ENCODE measurements around the gene MCF2L2.

MCF2L2 gene

DNA sequence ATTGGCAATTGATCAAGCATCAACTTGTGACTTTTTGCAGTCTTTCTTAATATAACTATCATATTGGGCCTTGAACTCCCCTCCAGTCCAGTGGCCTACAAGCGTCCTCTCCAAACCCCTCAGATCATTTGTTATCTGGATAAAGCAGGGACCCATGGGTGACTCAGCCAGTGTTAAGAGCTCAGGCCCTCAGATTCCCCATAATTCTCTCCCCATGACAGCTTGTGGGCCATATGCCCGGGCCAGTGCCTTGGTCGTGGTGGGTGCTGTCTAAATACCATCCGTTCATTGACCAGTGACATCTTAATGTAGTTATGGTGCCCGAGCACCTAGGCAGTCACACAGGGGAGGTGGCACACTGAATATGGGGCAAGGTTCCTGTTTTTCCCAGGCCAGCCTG, 18.1 kb downstream of the MCF2L2 start:
- DNase-seq (ENCODE audit: low read depth, low spot score), result no peak
- TF ChIP-seq, protein P1, sequence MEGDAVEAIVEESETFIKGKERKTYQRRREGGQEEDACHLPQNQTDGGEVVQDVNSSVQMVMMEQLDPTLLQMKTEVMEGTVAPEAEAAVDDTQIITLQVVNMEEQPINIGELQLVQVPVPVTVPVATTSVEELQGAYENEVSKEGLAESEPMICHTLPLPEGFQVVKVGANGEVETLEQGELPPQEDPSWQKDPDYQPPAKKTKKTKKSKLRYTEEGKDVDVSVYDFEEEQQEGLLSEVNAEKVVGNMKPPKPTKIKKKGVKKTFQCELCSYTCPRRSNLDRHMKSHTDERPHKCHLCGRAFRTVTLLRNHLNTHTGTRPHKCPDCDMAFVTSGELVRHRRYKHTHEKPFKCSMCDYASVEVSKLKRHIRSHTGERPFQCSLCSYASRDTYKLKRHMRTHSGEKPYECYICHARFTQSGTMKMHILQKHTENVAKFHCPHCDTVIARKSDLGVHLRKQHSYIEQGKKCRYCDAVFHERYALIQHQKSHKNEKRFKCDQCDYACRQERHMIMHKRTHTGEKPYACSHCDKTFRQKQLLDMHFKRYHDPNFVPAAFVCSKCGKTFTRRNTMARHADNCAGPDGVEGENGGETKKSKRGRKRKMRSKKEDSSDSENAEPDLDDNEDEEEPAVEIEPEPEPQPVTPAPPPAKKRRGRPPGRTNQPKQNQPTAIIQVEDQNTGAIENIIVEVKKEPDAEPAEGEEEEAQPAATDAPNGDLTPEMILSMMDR (IDR thresholded peaks at IDR 0.05; ENCODE audit: insufficient read depth, low read length, missing control alignments), result no peak
- ChIA-PET CTCF (interaction anchor here (0.6 to 1.0 kb wide), 2 partner anchors 27 to 226 kb away, joined by 3 read pairs; no protein-coding TSS in a partner anchor), POLR2A (no interaction called here)
- no peak overlapping the region for H3K4me3 ChIP-seq (ENCODE audit: low read depth, low read length)

DNA sequence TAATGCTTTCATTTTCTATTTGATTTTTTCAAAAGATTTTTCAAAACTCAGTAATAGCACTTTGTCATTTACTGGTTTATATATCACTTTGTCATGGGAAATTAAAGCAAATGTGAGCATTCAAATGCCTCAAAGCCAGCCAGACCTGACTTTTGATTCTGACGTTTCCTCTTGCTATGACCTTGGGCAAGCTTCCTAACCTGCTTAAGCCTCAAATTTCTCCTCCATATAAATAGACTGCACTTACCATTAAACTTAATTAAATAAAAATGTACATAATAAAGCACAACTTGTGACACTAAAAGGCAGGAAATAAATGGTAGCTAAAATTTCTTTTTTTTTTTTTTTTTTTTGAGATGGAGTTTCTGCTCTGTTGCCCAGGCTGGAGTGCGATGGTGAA, 19.2 kb downstream of the MCF2L2 start:
- ChIA-PET CTCF (interaction anchor here (1.9 kb wide), 1 partner anchor 225 kb away, joined by 5 read pairs; no protein-coding TSS in a partner anchor), POLR2A (no interaction called here)
- no peak for DNase-seq (ENCODE audit: low read depth, low spot score)
- TF ChIP-seq, protein P1 (IDR thresholded peaks at IDR 0.05; ENCODE audit: insufficient read depth, low read length, missing control alignments), result no peak
- H3K4me3 ChIP-seq (ENCODE audit: low read depth, low read length), result no peak overlapping the region

DNA sequence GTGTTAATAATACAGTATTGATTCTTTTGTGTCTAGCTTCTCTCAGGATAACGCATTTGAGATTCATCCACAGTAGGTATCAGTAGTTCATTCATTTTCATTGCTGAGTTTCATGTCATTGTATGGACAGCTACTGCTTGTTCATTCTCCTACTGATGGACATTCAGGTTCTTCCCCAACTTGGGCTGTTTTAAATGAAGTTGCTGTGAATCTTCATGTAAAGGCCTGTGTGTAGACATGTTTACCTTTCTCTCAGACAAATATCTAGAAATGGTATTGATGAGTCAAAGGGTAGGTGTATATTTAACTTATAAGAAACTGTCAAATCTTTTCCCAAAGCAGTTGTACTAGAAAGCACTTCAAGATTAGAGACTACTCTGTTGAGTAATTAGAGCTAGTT, 26.7 kb downstream of the MCF2L2 start:
- TF ChIP-seq, protein P1 (IDR thresholded peaks at IDR 0.05; ENCODE audit: insufficient read depth, low read length, missing control alignments), result no peak
- no peak overlapping the region for H3K4me3 ChIP-seq (ENCODE audit: low read depth, low read length)
- ChIA-PET CTCF (interaction anchor here (1.4 to 1.7 kb wide), 2 partner anchors 19 to 217 kb away, joined by 5 to 7 read pairs; no protein-coding TSS in a partner anchor), POLR2A (no interaction called here)
- DNase-seq (ENCODE audit: low read depth, low spot score), result no peak

DNA sequence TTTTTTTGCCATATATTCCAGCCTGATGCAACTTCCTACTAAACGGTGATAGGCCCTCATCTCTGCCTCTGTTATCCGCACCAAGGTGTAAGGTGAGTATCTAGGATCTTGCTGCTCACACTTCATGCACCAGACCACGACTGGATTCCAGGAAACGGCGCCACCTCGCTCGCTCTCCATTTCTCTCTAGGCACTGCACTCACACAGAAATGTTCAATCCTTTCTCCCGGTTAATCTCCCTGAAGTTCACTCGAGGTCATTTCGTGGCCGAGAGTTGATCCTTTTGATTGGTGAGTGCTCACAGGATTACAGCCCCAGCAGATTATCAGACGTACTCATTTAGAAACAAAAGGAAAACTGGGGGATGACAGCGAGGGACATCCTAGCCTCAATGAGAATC, 28.1 kb downstream of the MCF2L2 start:
- ChIA-PET CTCF (interaction anchor here (1.3 kb wide), 1 partner anchor 12 kb away, joined by 7 read pairs; no protein-coding TSS in a partner anchor), POLR2A (no interaction called here)
- no peak for DNase-seq (ENCODE audit: low read depth, low spot score)
- H3K4me3 ChIP-seq (ENCODE audit: low read depth, low read length), result no peak overlapping the region
- TF ChIP-seq, protein P1 (IDR thresholded peaks at IDR 0.05; ENCODE audit: insufficient read depth, low read length, missing control alignments), result no peak

DNA sequence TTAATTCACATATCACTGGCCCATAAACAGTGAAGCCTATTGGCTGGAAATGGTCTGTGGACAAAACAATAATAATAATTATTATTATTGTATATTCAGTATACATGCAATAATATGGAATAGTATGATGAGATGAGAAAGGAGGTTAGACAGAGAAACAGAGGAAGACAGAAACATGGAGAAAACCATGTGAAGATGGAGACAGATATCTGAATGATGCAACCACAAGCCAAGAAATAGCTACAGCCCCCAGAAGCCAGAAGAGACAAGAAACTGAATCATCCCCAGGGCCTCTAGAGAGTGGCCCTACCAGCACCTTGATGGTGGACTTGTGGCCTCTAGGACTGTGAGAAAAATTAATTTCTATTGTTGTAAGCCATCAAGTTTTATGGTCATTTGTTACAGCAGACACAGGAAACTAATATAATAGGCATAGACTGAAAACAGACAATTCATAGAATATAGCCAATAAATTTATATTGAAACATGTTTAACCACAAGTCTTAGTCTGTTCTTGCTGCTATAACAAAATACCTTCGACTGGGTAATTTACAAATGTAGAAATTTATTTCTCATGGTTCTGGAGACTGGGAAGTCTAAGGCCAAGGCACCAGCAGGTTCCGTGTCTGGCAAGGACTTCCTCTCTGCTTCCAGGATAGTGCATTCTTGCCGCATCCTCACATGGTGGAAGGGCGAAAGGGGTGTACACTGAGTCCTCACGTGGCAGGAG, 31.6 kb downstream of the MCF2L2 start:
- TF ChIP-seq, protein P1 (IDR thresholded peaks at IDR 0.05; ENCODE audit: insufficient read depth, low read length, missing control alignments), result no peak
- H3K4me3 ChIP-seq (ENCODE audit: low read depth, low read length), result no peak overlapping the region
- CTCF ChIA-PET, result interaction anchor here (1.3 to 2.7 kb wide), 4 partner anchors 8 to 213 kb away, joined by 4 to 11 read pairs (median 6); no protein-coding TSS in a partner anchor
- no peak for DNase-seq (ENCODE audit: low read depth, low spot score)
- POLR2A ChIA-PET, result no interaction called here

DNA sequence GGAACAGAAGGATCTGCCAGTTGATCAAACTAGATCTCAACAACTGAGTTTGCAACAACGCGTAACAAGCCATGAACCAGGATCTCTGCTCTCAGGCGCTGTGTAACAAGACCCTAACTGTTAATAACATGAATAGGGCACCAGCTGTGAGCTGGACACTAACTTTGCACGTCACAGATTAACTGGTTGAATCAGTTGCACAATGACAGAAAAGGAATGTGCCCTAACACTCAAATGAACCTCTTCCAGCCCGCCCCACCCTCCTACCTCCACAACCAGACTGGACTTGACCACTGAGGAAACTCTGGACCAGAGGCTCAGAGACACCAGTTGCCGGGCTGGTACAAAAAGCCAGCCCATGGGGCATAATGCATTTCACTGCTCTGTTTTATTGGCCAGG, 34.3 kb downstream of the MCF2L2 start:
- CTCF ChIA-PET, result interaction anchor here (0.7 kb wide), 1 partner anchor 8 kb away, joined by 3 read pairs; no protein-coding TSS in a partner anchor
- TF ChIP-seq, protein P1 (IDR thresholded peaks at IDR 0.05; ENCODE audit: insufficient read depth, low read length, missing control alignments), result no peak
- POLR2A ChIA-PET, result no interaction called here
- no peak for DNase-seq (ENCODE audit: low read depth, low spot score)
- no peak overlapping the region for H3K4me3 ChIP-seq (ENCODE audit: low read depth, low read length)
